Kidney glomerular epithelial cell (primary cell): ENCODE measurements around the gene ORC2.
"Not testable (repeated sequence)": the region's sequence is repeated elsewhere in the genome, so short reads cannot be mapped to it uniquely, and the experiment has no call there.

Source experiments
- DNase-seq: peaks from one replicate; lab custom pipeline; 2025; lab: John Stamatoyannopoulos, UW

The ORC2 gene

GRCh38 chr2:200963124-200963917 is at the start of gene ORC2:
TSS of gene ORC2 (minus strand) at chr2:200963660. CDS start at chr2:200958123, 5,537 bp downstream.
- peak; percentile 90 for DNase-seq

- peak; percentile 90 for DNase-seq
These were observed 44.9 kb upstream of the ORC2 start for GRCh38 chr2:201008296-201008829.

DNA sequence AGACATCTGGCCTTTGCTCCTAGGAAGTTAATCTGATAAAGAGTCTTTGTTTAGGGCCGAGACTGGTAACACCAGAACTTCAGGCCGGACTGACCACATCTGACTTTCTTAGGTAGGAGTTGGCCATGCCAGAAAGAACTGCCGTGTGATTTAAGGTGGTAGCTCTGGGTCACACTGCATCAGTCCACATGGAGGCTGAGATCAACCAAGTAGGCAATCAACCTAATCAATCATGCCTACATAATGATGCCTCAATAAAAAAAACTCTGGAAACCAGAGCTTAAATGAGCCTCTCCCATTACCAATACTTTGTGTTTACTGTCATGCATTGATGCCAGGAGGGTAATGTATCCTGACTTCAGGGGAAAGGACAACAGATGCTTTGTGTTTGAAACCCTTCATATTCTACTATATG is 44.1 kb upstream of the ORC2 start:
- DNase-seq: no peak

DNA sequence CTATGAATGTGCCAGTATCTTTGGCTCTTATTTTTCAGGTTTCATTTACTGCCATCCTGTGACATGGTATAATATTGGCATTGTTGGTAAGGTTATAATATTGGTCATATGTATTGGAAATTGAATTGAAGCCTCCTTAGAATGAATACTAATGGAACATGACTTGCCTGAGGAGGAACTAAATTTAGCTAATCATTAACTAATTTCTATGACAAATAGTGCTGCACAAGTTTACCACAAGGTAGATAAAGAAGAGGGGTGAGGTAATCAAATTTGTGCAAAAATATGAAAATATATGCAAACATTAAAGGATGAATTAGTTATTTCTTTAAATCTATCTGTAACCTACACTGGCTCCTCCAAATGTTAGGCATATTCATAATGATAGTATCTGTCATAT is 43.2 kb upstream of the ORC2 start:
- DNase-seq: peak; percentile 25

DNA sequence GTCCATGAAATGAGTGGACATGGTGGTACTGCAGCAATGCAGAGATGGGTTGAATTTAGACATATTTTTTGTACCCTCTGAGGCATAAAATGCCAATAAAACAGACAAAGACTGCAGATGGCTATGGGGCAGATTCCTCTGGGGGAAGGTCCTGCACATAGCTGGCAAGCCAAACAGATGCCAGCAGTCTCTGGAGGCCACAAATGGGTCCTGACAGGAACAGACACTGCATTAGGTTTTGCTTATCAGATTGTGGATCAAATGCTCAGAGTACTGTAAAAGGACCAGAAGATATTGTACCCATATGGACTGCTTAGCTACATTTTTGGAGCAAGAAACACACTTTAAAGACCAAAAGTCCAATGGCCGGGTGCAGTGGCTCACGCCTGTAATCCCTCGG is 40.9 kb upstream of the ORC2 start:
- no peak for DNase-seq

GRCh38 chr2:200993097-200993496 is 29.6 kb upstream of the ORC2 start:
- DNase-seq: no peak

DNA sequence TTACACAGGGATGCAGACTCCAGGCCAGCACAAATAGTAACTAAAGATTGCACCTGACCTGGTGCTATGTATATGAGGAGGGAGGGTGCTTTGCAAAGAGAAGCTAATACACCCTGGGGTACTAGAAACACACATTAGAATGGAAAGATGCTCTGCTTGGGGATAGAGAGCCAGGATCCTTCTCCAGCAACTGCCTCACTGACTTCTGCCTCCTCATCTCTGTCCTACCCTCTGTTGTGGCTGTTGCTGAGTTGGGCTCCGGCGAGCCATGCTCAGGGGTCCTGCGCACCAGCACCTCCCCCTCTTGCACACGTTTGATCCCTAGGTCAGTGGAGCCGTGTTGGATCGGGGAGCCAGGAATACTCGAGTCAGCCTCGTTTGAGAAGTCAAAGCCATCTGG is 23.7 kb upstream of the ORC2 start:
- DNase-seq: no peak

GRCh38 chr2:200985799-200986198 is 22.3 kb upstream of the ORC2 start:
- no peak for DNase-seq

- no peak for DNase-seq
These were observed 13.2 kb upstream of the ORC2 start for GRCh38 chr2:200976710-200977109.

GRCh38 chr2:200975672-200976071 is 12.2 kb upstream of the ORC2 start:
- DNase-seq: no peak

DNA sequence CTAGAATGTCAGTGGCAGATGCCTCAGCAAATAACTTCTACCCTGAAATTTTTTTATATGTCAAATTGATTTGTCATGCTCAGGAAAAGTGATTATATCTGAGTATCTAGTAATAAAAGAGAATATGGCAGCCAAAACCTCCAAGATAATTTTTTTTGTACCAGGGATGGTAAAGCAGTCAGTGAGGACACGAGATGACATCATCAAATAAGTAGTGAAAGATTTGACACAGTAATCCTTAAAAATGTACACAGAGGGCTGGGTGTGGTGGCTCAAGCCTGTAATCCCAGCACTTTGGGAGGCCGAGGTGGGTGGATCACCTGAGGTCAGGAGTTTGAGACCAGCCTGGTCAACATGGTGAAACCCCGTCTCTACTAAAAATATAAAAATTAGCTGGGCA is 6.6 kb upstream of the ORC2 start:
- DNase-seq: not testable (repeated sequence)

- no peak for DNase-seq
These were observed 5.3 kb upstream of the ORC2 start for GRCh38 chr2:200968735-200969134.

GRCh38 chr2:200968162-200968561 is 4.7 kb upstream of the ORC2 start:
- no peak for DNase-seq

- no peak for DNase-seq
These were observed 3.3 kb upstream of the ORC2 start for GRCh38 chr2:200966770-200967169.

DNA sequence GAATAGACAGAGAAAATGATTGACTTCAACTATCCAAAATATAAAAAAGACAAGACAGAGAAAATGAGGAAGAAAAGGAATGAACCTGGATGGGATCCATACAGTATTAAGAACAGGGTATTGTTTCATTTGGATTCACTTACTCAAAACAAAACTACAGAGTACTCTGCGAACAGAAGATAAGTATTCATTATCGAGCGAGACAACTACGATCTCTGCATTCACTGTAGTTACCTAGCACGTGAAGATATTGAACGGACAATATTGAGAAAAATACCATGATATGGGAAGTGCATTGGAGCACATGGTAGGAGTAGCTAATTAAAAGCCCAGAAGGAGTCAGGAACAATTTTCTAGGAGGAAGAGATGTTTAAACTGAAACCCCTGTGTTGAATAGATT is 1.0 kb upstream of the ORC2 start:
- no peak for DNase-seq

DNA sequence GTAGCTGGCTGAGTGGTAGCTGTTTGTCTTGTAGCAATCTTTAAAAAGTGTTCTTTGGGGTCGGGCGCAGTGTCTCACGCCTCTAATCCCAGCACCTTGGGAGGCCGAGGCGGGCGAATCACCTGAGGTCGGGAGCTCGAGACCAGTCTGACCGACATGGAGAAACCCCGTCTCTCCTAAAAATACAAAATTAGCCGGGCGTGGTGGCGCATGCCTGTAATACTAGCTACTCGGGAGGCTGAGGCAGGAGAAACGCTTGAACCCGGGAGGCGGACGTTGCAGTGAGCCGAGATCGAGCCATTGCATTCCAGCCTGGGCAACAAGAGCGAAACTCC is 425 bp upstream of the ORC2 start:
- DNase-seq: not testable (repeated sequence)

- peak; percentile 49 for DNase-seq
These were observed 693 bp downstream of the ORC2 start for GRCh38 chr2:200962811-200963123.

- no peak for DNase-seq
These were observed 1.8 kb downstream of the ORC2 start for GRCh38 chr2:200961674-200962073.

- DNase-seq: no peak
These were observed 13.1 kb downstream of the ORC2 start for GRCh38 chr2:200950378-200950777.

DNA sequence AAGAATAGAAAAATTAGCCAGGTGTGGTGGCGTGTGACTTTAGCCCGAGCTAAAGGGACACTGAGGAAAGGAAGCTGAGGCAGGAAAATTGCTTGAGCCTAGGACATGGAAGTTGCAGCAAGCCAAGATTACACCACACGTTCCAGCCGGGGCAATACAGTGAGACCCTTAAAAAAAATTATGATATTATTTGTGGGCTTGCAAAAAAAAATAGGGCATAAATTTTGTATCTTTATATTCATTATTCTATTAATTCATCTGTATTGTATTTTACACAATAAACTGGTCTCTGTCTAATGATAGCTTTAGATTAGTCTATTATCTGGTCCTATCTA is 18.1 kb downstream of the ORC2 start:
- DNase-seq: no peak

DNA sequence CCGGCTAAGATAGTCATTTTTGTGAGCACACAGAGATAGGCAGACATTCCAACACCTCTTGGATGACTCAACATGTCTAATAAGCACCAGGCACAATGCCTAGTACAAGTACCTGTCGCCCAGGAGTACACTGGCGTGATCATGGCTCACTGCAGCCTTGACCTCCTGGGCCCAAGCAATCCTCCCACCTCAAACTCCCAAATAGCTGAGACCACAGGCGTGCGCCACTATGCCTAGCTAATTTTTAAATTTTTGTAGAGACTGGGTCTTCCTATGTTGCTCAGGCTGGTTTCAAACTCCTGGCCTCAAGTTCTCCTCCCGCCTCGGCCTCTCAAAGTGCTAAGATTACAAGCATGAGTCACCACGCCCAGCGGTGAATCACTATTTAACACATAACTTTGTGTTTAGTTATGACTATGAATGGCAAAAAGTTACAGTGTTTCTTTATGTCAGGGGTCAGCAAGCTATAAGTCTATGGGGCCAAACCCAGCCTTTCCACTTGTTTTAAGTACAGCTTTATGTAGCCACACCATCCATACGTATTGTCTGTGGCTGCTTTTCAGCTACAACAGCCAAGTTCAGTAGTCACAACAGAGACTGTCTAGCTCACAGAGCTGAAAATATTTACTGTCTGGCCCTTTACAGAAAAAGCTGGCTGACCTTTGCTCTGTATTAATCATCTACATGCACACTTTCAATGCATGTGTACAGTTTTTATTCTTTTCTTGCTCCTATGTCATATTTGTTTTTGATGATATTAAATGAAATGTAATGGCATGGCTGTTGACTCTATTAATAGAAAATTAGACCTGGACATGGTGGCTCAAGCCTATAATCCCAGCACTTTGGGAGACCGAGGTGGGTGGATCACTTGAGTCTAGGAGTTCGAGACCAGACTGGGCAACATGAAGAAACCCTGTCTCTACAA is 18.7 kb downstream of the ORC2 start:
- peak; percentile 37 for DNase-seq

DNA sequence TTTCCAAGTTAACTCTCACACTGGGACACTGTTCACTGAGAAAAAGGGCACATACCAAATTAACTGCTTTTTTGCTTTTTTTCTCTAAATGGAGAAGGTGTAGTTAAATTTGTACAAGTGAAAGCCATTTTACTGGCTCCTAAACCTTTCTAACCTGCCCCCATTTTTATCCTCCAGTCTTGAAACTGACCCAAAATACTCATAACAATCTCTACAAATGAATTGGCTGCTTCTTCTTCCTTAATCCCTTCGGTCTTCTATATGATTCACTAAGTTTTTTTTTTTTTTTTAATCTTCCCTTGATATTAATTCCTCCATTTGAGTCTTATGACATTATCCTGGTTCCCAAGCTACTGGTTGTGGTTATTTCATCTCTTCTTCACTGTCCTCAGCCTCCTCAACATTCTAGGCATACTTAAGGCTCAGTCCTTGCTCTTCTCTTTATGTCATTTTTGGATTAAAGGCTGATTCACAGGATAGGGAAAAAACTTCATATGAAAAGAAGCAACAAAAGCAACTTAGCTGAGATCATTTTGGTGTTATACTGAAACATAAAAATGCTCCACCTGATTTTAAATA is 19.8 kb downstream of the ORC2 start:
- no peak for DNase-seq

GRCh38 chr2:200939832-200940231 is 23.6 kb downstream of the ORC2 start:
- no peak for DNase-seq
